ENCODE data around the gene MMP25. TPM values are rescaled to one million over a fixed set of nuclear protein-coding genes. Genes with fewer than 3 reads are reported as not detected.

The MMP25 gene
- total RNA-seq, 1 donor from 2014 or later, result 0.89 TPM

GRCh38 chr16:3022684-3023414 lies 23.5 kb upstream of the MMP25 start:
- TF ChIP-seq CTCF (IDR thresholded peaks at IDR 0.05; ENCODE audit: insufficient read depth, low read depth, low read length) (no peak), EZH2 (IDR thresholded peaks at IDR 0.05; ENCODE audit: insufficient read depth, low read length) (no peak)
- no peak for FAIRE-seq
- H3K4me1 Mint-ChIP-seq (ENCODE audit: low read depth, unreplicated experiment), result peaks cover 10% of the 10 kb centered on the region

DNA sequence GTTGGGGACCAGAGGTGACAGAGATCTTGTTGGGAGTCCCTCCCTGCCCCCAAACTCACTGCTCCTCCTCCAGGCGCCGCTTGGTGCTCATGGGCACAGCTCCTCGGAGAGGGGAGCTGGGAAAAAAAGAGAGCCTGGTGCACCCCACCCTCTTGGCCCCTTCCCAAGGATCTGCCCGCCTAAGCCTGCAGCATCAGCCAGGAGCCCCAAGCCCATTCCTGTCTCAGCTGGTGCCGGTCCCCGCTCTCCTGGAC lies 23.0 kb upstream of the MMP25 start:
- no peak overlapping the region for H2AFZ ChIP-seq (ENCODE audit: low read depth, low read length)
- FAIRE-seq, result no peak

More at GRCh38 chr16:3022684-3023414, 23.5 kb upstream of the MMP25 start:
- H3K9me3 Mint-ChIP-seq (ENCODE audit: unreplicated experiment), result no peaks in the 10 kb centered on the region
- Histone ChIP-seq H4K20me1 (ENCODE audit: insufficient read depth, low read length) (peaks cover 25% of the 10 kb centered on the region), H3K9ac (ENCODE audit: low read length) (peak overlapping the region; percentile 99), H3K4me2 (ENCODE audit: low read length) (peak overlapping the region; percentile 88), H3K4me3 (ENCODE audit: insufficient read depth, low read depth, low read length) (peak overlapping the region; percentile 63), H3K79me2 (ENCODE audit: insufficient read depth, low read length) (peaks cover 5% of the 10 kb centered on the region), H3K4me1 (ENCODE audit: insufficient read depth, low read length) (peaks cover 28% of the 10 kb centered on the region), H2AFZ (ENCODE audit: low read depth, low read length) (no peak overlapping the region), H3K27me3 (ENCODE audit: insufficient read depth, low read length) (no peaks in the 10 kb centered on the region), H3K36me3 (ENCODE audit: insufficient read depth, low read length) (no peaks in the 10 kb centered on the region), H3K27ac (ENCODE audit: low read depth, low read length) (peak overlapping the region; percentile 100), H3K9me3 (ENCODE audit: insufficient read depth, low read depth, low read length) (no peaks in the 10 kb centered on the region)
- H3K4me3 Mint-ChIP-seq (ENCODE audit: unreplicated experiment), result peak overlapping the region; percentile 93
- DNase-seq (ENCODE audit: low read depth), result no peak
- H3K36me3 Mint-ChIP-seq (ENCODE audit: low read depth, unreplicated experiment), result peaks cover 6% of the 10 kb centered on the region
- peak overlapping the region; percentile 100 for H3K27ac Mint-ChIP-seq (ENCODE audit: unreplicated experiment)
- H3K27me3 Mint-ChIP-seq (ENCODE audit: low read depth, unreplicated experiment), result no peaks in the 10 kb centered on the region

More for the DNA sequence above, 23.0 kb upstream of the MMP25 start:
- no peaks in the 10 kb centered on the region for H3K36me3 ChIP-seq (ENCODE audit: insufficient read depth, low read length)
- Mint-ChIP-seq H3K27ac (ENCODE audit: unreplicated experiment) (peak overlapping the region; percentile 100), H3K36me3 (ENCODE audit: low read depth, unreplicated experiment) (peaks cover 6% of the 10 kb centered on the region), H3K4me3 (ENCODE audit: unreplicated experiment) (peak overlapping the region; percentile 93), H3K9me3 (ENCODE audit: unreplicated experiment) (no peaks in the 10 kb centered on the region), H3K27me3 (ENCODE audit: low read depth, unreplicated experiment) (no peaks in the 10 kb centered on the region), H3K4me1 (ENCODE audit: low read depth, unreplicated experiment) (peaks cover 10% of the 10 kb centered on the region)
- H3K4me1 ChIP-seq (ENCODE audit: insufficient read depth, low read length), result peaks cover 23% of the 10 kb centered on the region
- peaks cover 26% of the 10 kb centered on the region for H4K20me1 ChIP-seq (ENCODE audit: insufficient read depth, low read length)
- peaks cover 5% of the 10 kb centered on the region for H3K79me2 ChIP-seq (ENCODE audit: insufficient read depth, low read length)
- H3K27me3 ChIP-seq (ENCODE audit: insufficient read depth, low read length), result no peaks in the 10 kb centered on the region
- TF ChIP-seq EZH2 (IDR thresholded peaks at IDR 0.05; ENCODE audit: insufficient read depth, low read length) (no peak), CTCF (IDR thresholded peaks at IDR 0.05; ENCODE audit: insufficient read depth, low read depth, low read length) (no peak)
- H3K27ac ChIP-seq (ENCODE audit: low read depth, low read length), result peak overlapping the region; percentile 100
- peak overlapping the region; percentile 88 for H3K4me2 ChIP-seq (ENCODE audit: low read length)
- DNase-seq (ENCODE audit: low read depth), result no peak
- peak overlapping the region; percentile 99 for H3K9ac ChIP-seq (ENCODE audit: low read length)
- H3K9me3 ChIP-seq (ENCODE audit: insufficient read depth, low read depth, low read length), result no peaks in the 10 kb centered on the region
- peak overlapping the region; percentile 63 for H3K4me3 ChIP-seq (ENCODE audit: insufficient read depth, low read depth, low read length)
